GM18526 (cell line): ENCODE data around the gene ELP2.

ENCODE experiments used
- POLR2A ChIP-seq: IDR thresholded peaks from 3 replicates; pipeline ENCODE4 v1.6.1; 2011; ENCODE audit not compliant: insufficient read length; ENCODE audit errors: extremely low read depth

ELP2 gene

GRCh38 chr18:36129300-36130038, at the start of gene ELP2, which contains the start of gene SLC39A6:
Gene ELP2 (plus strand): TSS chr18:36129899. CDS start chr18:36129934, 35 bp downstream.
Gene SLC39A6 (minus strand): TSS chr18:36129340. CDS start chr18:36127007, 2,333 bp downstream.
- TF ChIP-seq POLR2A: peak; percentile 78

GRCh38 chr18:36083729-36084128, 46.0 kb upstream of the ELP2 start:
- no peak for TF ChIP-seq POLR2A

- TF ChIP-seq POLR2A: no peak
Observed at GRCh38 chr18:36085195-36085594, 44.5 kb upstream of the ELP2 start.

GRCh38 chr18:36086186-36086585, 43.5 kb upstream of the ELP2 start:
- no peak for TF ChIP-seq POLR2A

GRCh38 chr18:36088256-36088655, 41.4 kb upstream of the ELP2 start:
- TF ChIP-seq POLR2A: no peak

- no peak for TF ChIP-seq POLR2A
Observed at GRCh38 chr18:36089001-36089400, 40.7 kb upstream of the ELP2 start.

- TF ChIP-seq POLR2A: no peak
Observed at GRCh38 chr18:36094431-36094830, 35.3 kb upstream of the ELP2 start.

GRCh38 chr18:36095936-36096519, 33.7 kb upstream of the ELP2 start:
- no peak for TF ChIP-seq POLR2A

- no peak for TF ChIP-seq POLR2A
Observed at GRCh38 chr18:36096955-36097354, 32.7 kb upstream of the ELP2 start.

GRCh38 chr18:36099311-36099710, 30.4 kb upstream of the ELP2 start:
- TF ChIP-seq POLR2A: no peak

- no peak for TF ChIP-seq POLR2A
Observed at GRCh38 chr18:36101943-36102342, 27.8 kb upstream of the ELP2 start.

- TF ChIP-seq POLR2A: no peak
Observed at GRCh38 chr18:36104749-36105148, 24.9 kb upstream of the ELP2 start.

- TF ChIP-seq POLR2A: no peak
Observed at GRCh38 chr18:36107477-36107876, 22.2 kb upstream of the ELP2 start.

GRCh38 chr18:36108196-36108595, 21.5 kb upstream of the ELP2 start:
- TF ChIP-seq POLR2A: no peak

GRCh38 chr18:36108601-36109000, 21.1 kb upstream of the ELP2 start:
- TF ChIP-seq POLR2A: no peak

- no peak for TF ChIP-seq POLR2A
Observed at GRCh38 chr18:36109737-36110136, 20.0 kb upstream of the ELP2 start.

GRCh38 chr18:36112302-36112701, 17.4 kb upstream of the ELP2 start:
- TF ChIP-seq POLR2A: no peak
